Measurements from ENCODE around the gene MPDZ. TPM values are rescaled to one million over a fixed set of nuclear protein-coding genes. Genes with fewer than 3 reads are reported as not detected.

MPDZ gene
- total RNA-seq, 1 experiment from 2014 or later = 15.3 TPM

DNA sequence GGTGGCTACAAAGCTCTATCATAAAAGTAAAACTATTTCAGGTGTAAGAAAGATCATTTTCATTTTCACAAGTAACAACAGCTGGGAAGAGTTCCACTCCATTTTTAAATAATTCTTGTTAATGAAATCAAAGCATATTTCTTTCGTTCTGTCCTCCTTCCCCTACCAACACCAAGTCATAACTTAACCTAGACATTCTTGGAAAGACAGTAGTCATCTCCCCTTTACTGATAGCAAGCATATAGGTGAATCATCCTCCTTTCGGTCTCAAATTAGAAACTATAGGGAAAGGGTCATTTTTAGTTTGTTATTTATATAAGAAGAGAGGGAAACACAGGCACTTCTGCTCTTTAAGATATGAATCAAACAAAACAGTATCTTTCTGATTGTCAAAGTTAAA is 38.2 kb downstream of the MPDZ start:
- H3K36me3 ChIP-seq (ENCODE audit: low read depth) = no peaks in the 10 kb centered on the region
- no peak overlapping the region for H3K4me2 ChIP-seq
- BruUV-seq (replicated peaks) = no TSS peak
- no peaks in the 10 kb centered on the region for H3K9me3 ChIP-seq (ENCODE audit: insufficient read depth, low read depth)
- H3K27me3 ChIP-seq (ENCODE audit: insufficient read depth, low read depth) = no peaks in the 10 kb centered on the region
- H3K27ac ChIP-seq = no peak overlapping the region
- no peak for TF ChIP-seq CTCF (conservative IDR thresholded peaks at IDR 0.05)
- no peak for TF ChIP-seq EZH2 (IDR thresholded peaks at IDR 0.05; ENCODE audit: low read depth)
- H3K9me2 ChIP-seq (ENCODE audit: insufficient read depth) = no peaks in the 10 kb centered on the region
- intact Hi-C loops (cut with micrococcal nuclease; ENCODE audit: unreplicated experiment) = no loop called here
- H4K20me1 ChIP-seq (ENCODE audit: insufficient read depth) = no peaks in the 10 kb centered on the region
- no peak overlapping the region for H3K4me3 ChIP-seq
- H3F3A ChIP-seq (ENCODE audit: insufficient read depth, low read depth) = no peaks in the 10 kb centered on the region
- CTCF ChIA-PET = no interaction called here
- no peak overlapping the region for H2AFZ ChIP-seq
- no peak for DNase-seq
- H3K4me1 ChIP-seq (replicated peaks; ENCODE audit: insufficient read depth) = no peaks in the 10 kb centered on the region
- no peaks in the 10 kb centered on the region for H3K79me2 ChIP-seq (ENCODE audit: low read depth)
- POLR2A ChIA-PET (ENCODE audit: unreplicated experiment) = no interaction called here

- Histone ChIP-seq H3F3A (ENCODE audit: insufficient read depth, low read depth) (no peaks in the 10 kb centered on the region), H3K27me3 (ENCODE audit: insufficient read depth, low read depth) (no peaks in the 10 kb centered on the region), H3K79me2 (ENCODE audit: low read depth) (no peaks in the 10 kb centered on the region), H3K9me2 (ENCODE audit: insufficient read depth) (no peaks in the 10 kb centered on the region), H3K27ac (no peak overlapping the region), H3K36me3 (ENCODE audit: low read depth) (no peaks in the 10 kb centered on the region), H3K4me3 (no peak overlapping the region), H3K4me2 (no peak overlapping the region), H3K4me1 (replicated peaks; ENCODE audit: insufficient read depth) (no peaks in the 10 kb centered on the region), H3K9me3 (ENCODE audit: insufficient read depth, low read depth) (no peaks in the 10 kb centered on the region), H4K20me1 (ENCODE audit: insufficient read depth) (no peaks in the 10 kb centered on the region), H2AFZ (no peak overlapping the region)
- no peak for TF ChIP-seq EZH2 (IDR thresholded peaks at IDR 0.05; ENCODE audit: low read depth)
- TF ChIP-seq CTCF (conservative IDR thresholded peaks at IDR 0.05) = no peak
- DNase-seq = no peak
- POLR2A ChIA-PET (ENCODE audit: unreplicated experiment) = no interaction called here
- no TSS peak for BruUV-seq (replicated peaks)
- intact Hi-C loops (cut with micrococcal nuclease; ENCODE audit: unreplicated experiment) = no loop called here
- CTCF ChIA-PET = no interaction called here
Measured at GRCh38 chr9:13239660-13240059, 39.8 kb downstream of the MPDZ start.

DNA sequence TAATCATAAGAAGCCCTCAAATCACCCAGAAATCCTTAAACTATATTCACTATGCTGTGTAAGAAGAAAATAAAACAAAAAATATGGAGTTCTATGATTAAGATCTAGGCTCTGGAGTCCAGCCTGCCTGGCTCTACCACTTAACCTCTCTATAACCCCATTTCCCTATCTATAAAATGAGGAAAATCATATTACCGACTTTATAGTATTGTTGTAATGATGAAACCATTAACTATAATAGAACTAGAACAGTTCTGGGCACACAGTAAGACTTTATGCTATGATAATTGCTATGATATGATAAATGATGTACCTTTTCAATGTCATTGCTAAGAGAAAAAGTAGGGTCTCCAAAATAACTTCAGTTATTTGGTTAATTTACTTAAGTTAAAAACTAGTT is 40.3 kb downstream of the MPDZ start:
- TF ChIP-seq EZH2 (IDR thresholded peaks at IDR 0.05; ENCODE audit: low read depth) = no peak
- no peak for TF ChIP-seq CTCF (conservative IDR thresholded peaks at IDR 0.05)
- BruUV-seq (replicated peaks) = no TSS peak
- no peak for DNase-seq

More for the DNA sequence above, 40.3 kb downstream of the MPDZ start:
- Histone ChIP-seq H3K36me3 (ENCODE audit: low read depth) (no peaks in the 10 kb centered on the region), H3K27ac (no peak overlapping the region), H3K79me2 (ENCODE audit: low read depth) (no peaks in the 10 kb centered on the region), H3K9me3 (ENCODE audit: insufficient read depth, low read depth) (no peaks in the 10 kb centered on the region), H3F3A (ENCODE audit: insufficient read depth, low read depth) (no peaks in the 10 kb centered on the region), H3K4me1 (replicated peaks; ENCODE audit: insufficient read depth) (no peaks in the 10 kb centered on the region), H3K27me3 (ENCODE audit: insufficient read depth, low read depth) (no peaks in the 10 kb centered on the region), H3K9me2 (ENCODE audit: insufficient read depth) (no peaks in the 10 kb centered on the region), H3K4me2 (no peak overlapping the region), H4K20me1 (ENCODE audit: insufficient read depth) (no peaks in the 10 kb centered on the region), H2AFZ (no peak overlapping the region), H3K4me3 (no peak overlapping the region)
- CTCF ChIA-PET = no interaction called here
- intact Hi-C loops (cut with micrococcal nuclease; ENCODE audit: unreplicated experiment) = no loop called here
- POLR2A ChIA-PET (ENCODE audit: unreplicated experiment) = no interaction called here
